G401.6 (cell line): ENCODE measurements around the gene MYT1.

Experiments
- FAIRE-seq: peaks from 2 replicates; lab custom pipeline; 2012; peaks lifted over from hg19 to GRCh38; lab: Jason Lieb, UNC

Gene MYT1

GRCh38 chr20:64140061-64140931, 24.0 kb upstream of the MYT1 start:
- no peak for FAIRE-seq

GRCh38 chr20:64140956-64141355, 23.3 kb upstream of the MYT1 start:
- no peak for FAIRE-seq

GRCh38 chr20:64142590-64142989, 21.7 kb upstream of the MYT1 start:
- no peak for FAIRE-seq

- no peak for FAIRE-seq
These were observed 21.0 kb upstream of the MYT1 start for GRCh38 chr20:64143018-64143801.

- FAIRE-seq = no peak
These were observed 19.9 kb upstream of the MYT1 start for GRCh38 chr20:64144144-64144912.

GRCh38 chr20:64145458-64146300, 18.6 kb upstream of the MYT1 start:
- FAIRE-seq = no peak

- FAIRE-seq = no peak
These were observed 17.8 kb upstream of the MYT1 start for GRCh38 chr20:64146301-64146935.

GRCh38 chr20:64146936-64147477, 17.2 kb upstream of the MYT1 start:
- FAIRE-seq = no peak

GRCh38 chr20:64148581-64148980, 15.7 kb upstream of the MYT1 start:
- no peak for FAIRE-seq

GRCh38 chr20:64149141-64149540, 15.1 kb upstream of the MYT1 start:
- no peak for FAIRE-seq

- no peak for FAIRE-seq
These were observed 14.3 kb upstream of the MYT1 start for GRCh38 chr20:64149809-64150560.

GRCh38 chr20:64150756-64151632, 13.3 kb upstream of the MYT1 start:
- no peak for FAIRE-seq

GRCh38 chr20:64151633-64152530, 12.4 kb upstream of the MYT1 start:
- no peak for FAIRE-seq

GRCh38 chr20:64152906-64153305, 11.3 kb upstream of the MYT1 start:
- no peak for FAIRE-seq

- FAIRE-seq = no peak
These were observed 10.8 kb upstream of the MYT1 start for GRCh38 chr20:64153410-64153809.

GRCh38 chr20:64153861-64154589, 10.2 kb upstream of the MYT1 start:
- no peak for FAIRE-seq

- no peak for FAIRE-seq
These were observed 9.5 kb upstream of the MYT1 start for GRCh38 chr20:64154590-64155257.
